ENCODE data around the gene MYO1E. TPM values are rescaled to one million over a fixed set of nuclear protein-coding genes. Genes with fewer than 3 reads are reported as not detected.
"Not testable (repeated sequence)": the region's sequence is repeated elsewhere in the genome, so short reads cannot be mapped to it uniquely, and the experiment has no call there.

Gene MYO1E
- total and polyA plus RNA-seq, 5 donors = 8.4 to 28.5 (median 23.1) TPM

- ATAC-seq (peak in 1 of 2 donors; percentile 29), DNase-seq (no peak)
- Histone ChIP-seq H3K9me3 (ENCODE audit: control insufficient read depth, low read length) (no peaks in the 10 kb centered on the region), H3K4me1 (ENCODE audit: control insufficient read depth, insufficient read depth, low read length) (peaks cover 6% of the 10 kb centered on the region), H3K27ac (ENCODE audit: low read length) (no peak overlapping the region), H3K27me3 (ENCODE audit: control insufficient read depth, insufficient read depth) (no peaks in the 10 kb centered on the region), H3K4me3 (ENCODE audit: low read length) (no peak overlapping the region)
- WGBS = 44% methylated on average over 9 of the region's 9 CpGs
- intact Hi-C loops (cut with DNase I) = no loop called here
Measured at GRCh38 chr15:59352189-59352588, 20.5 kb downstream of the MYO1E start.

- DNase-seq (no peak), ATAC-seq (no peak)
- no peak overlapping the region for H3K4me3 ChIP-seq (ENCODE audit: low read length)
- intact Hi-C loops (cut with DNase I) = no loop called here
- no peaks in the 10 kb centered on the region for H3K27me3 ChIP-seq (ENCODE audit: control insufficient read depth, insufficient read depth)
- 53% methylated on average over 1 of the region's 1 CpG for WGBS
- no peaks in the 10 kb centered on the region for H3K9me3 ChIP-seq (ENCODE audit: control insufficient read depth, low read length)
- H3K4me1 ChIP-seq (ENCODE audit: control insufficient read depth, insufficient read depth, low read length) = peaks cover 6% of the 10 kb centered on the region
- no peak overlapping the region for H3K27ac ChIP-seq (ENCODE audit: low read length)
Measured at GRCh38 chr15:59350421-59350732, 22.3 kb downstream of the MYO1E start.

GRCh38 chr15:59349680-59350420 is 22.8 kb downstream of the MYO1E start:
- Histone ChIP-seq H3K4me3 (ENCODE audit: low read length) (no peak overlapping the region), H3K27me3 (ENCODE audit: control insufficient read depth, insufficient read depth) (no peaks in the 10 kb centered on the region), H3K27ac (ENCODE audit: low read length) (no peak overlapping the region), H3K9me3 (ENCODE audit: control insufficient read depth, low read length) (no peaks in the 10 kb centered on the region), H3K4me1 (ENCODE audit: control insufficient read depth, insufficient read depth, low read length) (peaks cover 6% of the 10 kb centered on the region)
- ATAC-seq (peak; percentile 66 to 93), DNase-seq (no peak)
- 65% methylated on average over 4 of the region's 4 CpGs for WGBS
- intact Hi-C loops (cut with DNase I) = no loop called here

- DNase-seq = no peak
- intact Hi-C loops (cut with DNase I) = no loop called here
- ATAC-seq = no peak
- Histone ChIP-seq H3K4me1 (ENCODE audit: control insufficient read depth, insufficient read depth, low read length) (peaks cover 6% of the 10 kb centered on the region), H3K27ac (ENCODE audit: low read length) (no peak overlapping the region), H3K9me3 (ENCODE audit: control insufficient read depth, low read length) (no peaks in the 10 kb centered on the region), H3K4me3 (ENCODE audit: low read length) (no peak overlapping the region), H3K27me3 (ENCODE audit: control insufficient read depth, insufficient read depth) (no peaks in the 10 kb centered on the region)
- WGBS = 90% methylated on average over 5 of the region's 5 CpGs
Measured at GRCh38 chr15:59347915-59348314, 24.8 kb downstream of the MYO1E start.

GRCh38 chr15:59346951-59347350 is 25.7 kb downstream of the MYO1E start:
- peaks cover 4% of the 10 kb centered on the region for H3K4me1 ChIP-seq (ENCODE audit: control insufficient read depth, insufficient read depth, low read length)
- intact Hi-C loops (cut with DNase I) = no loop called here
- ATAC-seq (no peak), DNase-seq (no peak)
- WGBS = 83% methylated on average over 12 of the region's 12 CpGs
- no peaks in the 10 kb centered on the region for H3K27me3 ChIP-seq (ENCODE audit: control insufficient read depth, insufficient read depth)
- H3K9me3 ChIP-seq (ENCODE audit: control insufficient read depth, low read length) = no peaks in the 10 kb centered on the region
- H3K4me3 ChIP-seq (ENCODE audit: low read length) = no peak overlapping the region
- no peak overlapping the region for H3K27ac ChIP-seq (ENCODE audit: low read length)

- H3K27ac ChIP-seq (ENCODE audit: low read length) = no peak overlapping the region
- ATAC-seq = no peak
- H3K9me3 ChIP-seq (ENCODE audit: control insufficient read depth, low read length) = no peaks in the 10 kb centered on the region
- no peak for DNase-seq
- H3K4me1 ChIP-seq (ENCODE audit: control insufficient read depth, insufficient read depth, low read length) = no peaks in the 10 kb centered on the region
- intact Hi-C loops (cut with DNase I) = no loop called here
- H3K27me3 ChIP-seq (ENCODE audit: control insufficient read depth, insufficient read depth) = no peaks in the 10 kb centered on the region
- H3K4me3 ChIP-seq (ENCODE audit: low read length) = no peak overlapping the region
Measured at GRCh38 chr15:59345326-59345725, 27.3 kb downstream of the MYO1E start.

GRCh38 chr15:59344311-59344710 is 28.4 kb downstream of the MYO1E start:
- no peak for ATAC-seq
- H3K27me3 ChIP-seq (ENCODE audit: control insufficient read depth, insufficient read depth) = no peaks in the 10 kb centered on the region
- intact Hi-C loops (cut with DNase I) = no loop called here
- no peaks in the 10 kb centered on the region for H3K9me3 ChIP-seq (ENCODE audit: control insufficient read depth, low read length)
- H3K4me3 ChIP-seq (ENCODE audit: low read length) = no peak overlapping the region
- no peaks in the 10 kb centered on the region for H3K4me1 ChIP-seq (ENCODE audit: control insufficient read depth, insufficient read depth, low read length)
- H3K27ac ChIP-seq (ENCODE audit: low read length) = no peak overlapping the region
- no peak for DNase-seq

GRCh38 chr15:59340325-59340724 is 32.3 kb downstream of the MYO1E start:
- 95% methylated on average over 5 of the region's 5 CpGs for whole genome bisulfite sequencing
- peaks cover 3% of the 10 kb centered on the region for H3K4me1 ChIP-seq (ENCODE audit: control insufficient read depth, insufficient read depth, low read length)
- intact Hi-C loops (cut with DNase I) = no loop called here
- DNase-seq = no peak
- H3K27ac ChIP-seq (ENCODE audit: low read length) = no peak overlapping the region
- no peak overlapping the region for H3K4me3 ChIP-seq (ENCODE audit: low read length)
- no peak for ATAC-seq
- no peaks in the 10 kb centered on the region for H3K9me3 ChIP-seq (ENCODE audit: control insufficient read depth, low read length)
- H3K27me3 ChIP-seq (ENCODE audit: control insufficient read depth, insufficient read depth) = no peaks in the 10 kb centered on the region

- Histone ChIP-seq H3K9me3 (ENCODE audit: control insufficient read depth, low read length) (no peaks in the 10 kb centered on the region), H3K27ac (ENCODE audit: low read length) (no peak overlapping the region), H3K27me3 (ENCODE audit: control insufficient read depth, insufficient read depth) (no peaks in the 10 kb centered on the region), H3K4me1 (ENCODE audit: control insufficient read depth, insufficient read depth, low read length) (peaks cover 3% of the 10 kb centered on the region), H3K4me3 (ENCODE audit: low read length) (no peak overlapping the region)
- intact Hi-C loops (cut with DNase I) = no loop called here
- ATAC-seq = no peak
- no peak for DNase-seq
- 84% methylated on average over 3 of the region's 3 CpGs for WGBS
Measured at GRCh38 chr15:59339252-59339672, 33.4 kb downstream of the MYO1E start.

GRCh38 chr15:59338414-59338813 is 34.3 kb downstream of the MYO1E start:
- Histone ChIP-seq H3K4me3 (ENCODE audit: low read length) (no peak overlapping the region), H3K27me3 (ENCODE audit: control insufficient read depth, insufficient read depth) (no peaks in the 10 kb centered on the region), H3K4me1 (ENCODE audit: control insufficient read depth, insufficient read depth, low read length) (peaks cover 3% of the 10 kb centered on the region), H3K27ac (ENCODE audit: low read length) (no peak overlapping the region), H3K9me3 (ENCODE audit: control insufficient read depth, low read length) (no peaks in the 10 kb centered on the region)
- no peak for DNase-seq
- 100% methylated on average over 1 of the region's 1 CpG for WGBS
- intact Hi-C loops (cut with DNase I) = no loop called here
- ATAC-seq = no peak

GRCh38 chr15:59336725-59337124 is 35.9 kb downstream of the MYO1E start:
- H3K4me1 ChIP-seq (ENCODE audit: control insufficient read depth, insufficient read depth, low read length); H3K4me3 ChIP-seq (ENCODE audit: low read length); DNase-seq; ATAC-seq; H3K9me3 ChIP-seq (ENCODE audit: control insufficient read depth, low read length); intact Hi-C loops (cut with DNase I); H3K27me3 ChIP-seq (ENCODE audit: control insufficient read depth, insufficient read depth); H3K27ac ChIP-seq (ENCODE audit: low read length): not testable (repeated sequence)
- WGBS = 96% methylated on average over 4 of the region's 4 CpGs

GRCh38 chr15:59335207-59335786 is 37.4 kb downstream of the MYO1E start:
- WGBS = 72% methylated on average over 10 of the region's 10 CpGs
- Histone ChIP-seq H3K27me3 (ENCODE audit: control insufficient read depth, insufficient read depth) (no peaks in the 10 kb centered on the region), H3K27ac (ENCODE audit: low read length) (no peak overlapping the region), H3K4me1 (ENCODE audit: control insufficient read depth, insufficient read depth, low read length) (peaks cover 3% of the 10 kb centered on the region), H3K9me3 (ENCODE audit: control insufficient read depth, low read length) (no peaks in the 10 kb centered on the region), H3K4me3 (ENCODE audit: low read length) (no peak overlapping the region)
- ATAC-seq = no peak
- DNase-seq = no peak
- intact Hi-C loops (cut with DNase I) = no loop called here
